Esophagus muscularis mucosa (tissue), 4 donors: ENCODE data around the gene CD300LF. TPM values are rescaled to one million over a fixed set of nuclear protein-coding genes. Genes with fewer than 3 reads are reported as not detected.

Source experiments
- DNase-seq: peaks from one replicate; pipeline ENCODE4 v3.0.0-alpha.2; 2017; ENCODE audit errors: extremely low spot score
- H3K27ac ChIP-seq, 4 donors: fragments of 200-600 bp; sonication (generic); replicated peaks in 1 of 4; 1 replicate in 3 of 4; 2 replicates in 1 of 4; pipeline ENCODE4 v1.5.1; 2016 to 2019; ENCODE audit warnings: mild to moderate bottlenecking in 1 of 4
- H3K27me3 ChIP-seq, 4 donors: fragments of 200-600 bp; sonication (generic); one replicate each; pipeline versions ENCODE4 v1.5.1 to v1.6.0; 2016 to 2019
- H3K36me3 ChIP-seq, 4 donors: fragments of 200-600 bp; sonication (generic); one replicate each; pipeline ENCODE4 v1.5.1; 2016 to 2019
- H3K4me1 ChIP-seq, 4 donors: fragments of 200-600 bp; sonication (generic); one replicate each; pipeline ENCODE4 v1.5.1; 2016 to 2019
- H3K4me3 ChIP-seq, 4 donors: fragments of 200-600 bp; sonication (generic); 1 replicate in 2 of 4; 2 replicates in 2 of 4; pipeline ENCODE4 v1.5.1; 2016 to 2019; ENCODE audit warnings: mild to moderate bottlenecking in 4 of 4, moderate library complexity in 1 of 4
- H3K9me3 ChIP-seq, 4 donors: fragments of 200-600 bp; sonication (generic); 1 replicate in 3 of 4; 2 replicates in 1 of 4; pipeline ENCODE4 v1.5.1; 2016 to 2019
- CTCF ChIP-seq, 3 experiments: fragments of 200-600 bp in 2 of 3; fragments of 450-650 bp in 1 of 3; sonication (generic) in 2 of 3; IDR thresholded peaks; one replicate each; pipeline ENCODE4 v1.5.1; 2017 to 2019; ENCODE audit warnings: antibody characterized with exemption in 3 of 3, mild to moderate bottlenecking in 2 of 3, moderate library complexity in 1 of 3
- EP300 ChIP-seq: sonication (generic); formaldehyde crosslinking; IDR thresholded peaks from one replicate; pipeline ENCODE4 v1.6.1; 2017; ENCODE audit warnings: antibody characterized with exemption
- POLR2A ChIP-seq: fragments of 450-650 bp; IDR thresholded peaks from one replicate; pipeline ENCODE4 v1.6.1; 2017; ENCODE audit warnings: antibody characterized with exemption, moderate library complexity, mild to moderate bottlenecking, low read depth
- POLR2AphosphoS5 ChIP-seq, 2 donors: sonication (generic); formaldehyde crosslinking; IDR thresholded peaks; one replicate each; pipeline ENCODE4 v1.6.1; 2017; ENCODE audit warnings: antibody characterized with exemption in 2 of 2
- WGBS: methylation state at CpG from one replicate; pipeline ENCODE4 v1.1.5; 2018; 5-methylcytosine and 5-hydroxymethylcytosine counted together
- intact Hi-C: fragments of 100-400 bp; cut with DNase I; formaldehyde crosslinking; loops from one replicate; pipeline ENCODE4 v1.15.1; 2023
- total RNA-seq, 4 donors: library from RNA; depleted of rRNA; stranded (reverse); fragments of >200 nt; gene quantifications; one replicate each; pipeline versions ENCODE4 v1.1.0 to v1.2.1, GENCODE V29; 2016

CD300LF gene
- total RNA-seq, 4 donors from 2014 or later, result 0.26 to 0.99 (median 0.42) TPM; not detected in 1

GRCh38 chr17:74712301-74712700 is 422 bp downstream of the CD300LF start:
- no peak for TF ChIP-seq POLR2AphosphoS5 (IDR thresholded peaks at IDR 0.05)
- TF ChIP-seq EP300, result no peak
- H3K36me3 ChIP-seq, result no peaks in the 10 kb centered on the region
- H3K4me1 ChIP-seq, result no peaks in the 10 kb centered on the region

GRCh38 chr17:74711058-74711824 is 1.5 kb downstream of the CD300LF start:
- no peak overlapping the region for H3K4me3 ChIP-seq
- no peak overlapping the region for H3K27ac ChIP-seq
- intact Hi-C loops, result no loop called here
- no peak for DNase-seq
- no peaks in the 10 kb centered on the region for H3K4me1 ChIP-seq
- no peaks in the 10 kb centered on the region for H3K36me3 ChIP-seq
- H3K27me3 ChIP-seq, result peaks cover 0 to 57% (median 0%) of the 10 kb centered on the region in 4 donors
- H3K9me3 ChIP-seq, result no peaks in the 10 kb centered on the region
- TF ChIP-seq CTCF (IDR thresholded peaks at IDR 0.05) (no peak), POLR2A (no peak), POLR2AphosphoS5 (IDR thresholded peaks at IDR 0.05) (no peak), EP300 (no peak)
- 57% methylated on average over 12 of the region's 12 CpGs for WGBS

More at GRCh38 chr17:74712301-74712700, 422 bp downstream of the CD300LF start:
- H3K9me3 ChIP-seq, result no peaks in the 10 kb centered on the region
- peak overlapping the region in 1 of 4 donors; percentile 9 for H3K4me3 ChIP-seq
- WGBS, result 65% methylated on average over 7 of the region's 7 CpGs
- intact Hi-C loops, result no loop called here
- DNase-seq, result no peak
- H3K27me3 ChIP-seq, result peaks cover 0 to 52% (median 0%) of the 10 kb centered on the region in 4 donors
- H3K27ac ChIP-seq, result no peak overlapping the region

- TF ChIP-seq POLR2AphosphoS5 (IDR thresholded peaks at IDR 0.05) (no peak), EP300 (no peak), CTCF (IDR thresholded peaks at IDR 0.05) (no peak), POLR2A (no peak)
- peaks cover 0 to 30% (median 0%) of the 10 kb centered on the region in 4 donors for H3K27me3 ChIP-seq
- WGBS, result 92% methylated on average over 8 of the region's 8 CpGs
- no peak for DNase-seq
- H3K36me3 ChIP-seq, result no peaks in the 10 kb centered on the region
- no peaks in the 10 kb centered on the region for H3K9me3 ChIP-seq
- no peak overlapping the region for H3K4me3 ChIP-seq
- no peak overlapping the region for H3K27ac ChIP-seq
- intact Hi-C loops, result no loop called here
- no peaks in the 10 kb centered on the region for H3K4me1 ChIP-seq
Measured at GRCh38 chr17:74704544-74704943, 8.2 kb downstream of the CD300LF start.

- H3K27ac ChIP-seq, result no peak overlapping the region
- H3K4me3 ChIP-seq, result no peak overlapping the region
- 83% methylated on average over 1 of the region's 2 CpGs for WGBS
- intact Hi-C loops, result no loop called here
- H3K4me1 ChIP-seq, result no peaks in the 10 kb centered on the region
- no peaks in the 10 kb centered on the region for H3K9me3 ChIP-seq
- DNase-seq, result no peak
- no peaks in the 10 kb centered on the region for H3K36me3 ChIP-seq
- H3K27me3 ChIP-seq, result peaks cover 0 to 37% (median 0%) of the 10 kb centered on the region in 4 donors
- no peak for TF ChIP-seq CTCF (IDR thresholded peaks at IDR 0.05)
- no peak for TF ChIP-seq POLR2AphosphoS5 (IDR thresholded peaks at IDR 0.05)
- no peak for TF ChIP-seq POLR2A
- TF ChIP-seq EP300, result no peak
Measured at GRCh38 chr17:74703311-74703710, 9.4 kb downstream of the CD300LF start.

- Histone ChIP-seq H3K27ac (no peak overlapping the region), H3K36me3 (no peaks in the 10 kb centered on the region), H3K4me3 (no peak overlapping the region), H3K9me3 (no peaks in the 10 kb centered on the region), H3K27me3 (peaks cover 0 to 43% (median 0%) of the 10 kb centered on the region in 4 donors), H3K4me1 (no peaks in the 10 kb centered on the region)
- TF ChIP-seq CTCF (IDR thresholded peaks at IDR 0.05), result no peak
- TF ChIP-seq POLR2AphosphoS5 (IDR thresholded peaks at IDR 0.05), result no peak
- no peak for TF ChIP-seq POLR2A
- no peak for TF ChIP-seq EP300
- no peak for DNase-seq
- WGBS, result 62% methylated on average over 9 of the region's 9 CpGs
- intact Hi-C loops, result no loop called here
Measured at GRCh38 chr17:74702116-74702871, 10.4 kb downstream of the CD300LF start.
